ENCODE data around the gene PNPT1.

The PNPT1 gene

GRCh38 chr2:55611997-55612396, 81.6 kb downstream of the PNPT1 start:
- DNase-seq: no peak
- Histone ChIP-seq H3K4me3 (no peak overlapping the region), H3K36me3 (peaks cover 14 to 32% (median 22%) of the 10 kb centered on the region in 3 donors), H3K9me3 (no peaks in the 10 kb centered on the region), H3K4me1 (peaks cover 0 to 27% (median 8%) of the 10 kb centered on the region in 4 donors), H3K27me3 (no peaks in the 10 kb centered on the region), H3K27ac (no peak overlapping the region)
- no peak for TF ChIP-seq CTCF (IDR thresholded peaks at IDR 0.05)
- intact Hi-C loops (cut with DNase I; ENCODE audit: low total_unique reads): loop anchor here (10.0 kb wide), 1 partner anchor 87 kb away; no protein-coding TSS in a partner anchor

GRCh38 chr2:55610954-55611743, 82.5 kb downstream of the PNPT1 start:
- no peak for DNase-seq
- no peaks in the 10 kb centered on the region for H3K9me3 ChIP-seq
- intact Hi-C loops (cut with DNase I; ENCODE audit: low total_unique reads): loop anchor here (10.0 kb wide), 1 partner anchor 86 kb away; no protein-coding TSS in a partner anchor
- peaks cover 0 to 24% (median 8%) of the 10 kb centered on the region in 4 donors for H3K4me1 ChIP-seq
- H3K27ac ChIP-seq: no peak overlapping the region
- peaks cover 14 to 32% (median 22%) of the 10 kb centered on the region in 3 donors for H3K36me3 ChIP-seq
- no peaks in the 10 kb centered on the region for H3K27me3 ChIP-seq
- H3K4me3 ChIP-seq: no peak overlapping the region
- TF ChIP-seq CTCF (IDR thresholded peaks at IDR 0.05): no peak

GRCh38 chr2:55609938-55610578, 83.6 kb downstream of the PNPT1 start:
- Histone ChIP-seq H3K9me3 (no peaks in the 10 kb centered on the region), H3K27ac (no peak overlapping the region), H3K27me3 (no peaks in the 10 kb centered on the region), H3K4me1 (peaks cover 0 to 13% (median 4%) of the 10 kb centered on the region in 4 donors), H3K4me3 (no peak overlapping the region), H3K36me3 (peaks cover 12 to 32% (median 22%) of the 10 kb centered on the region in 3 donors)
- DNase-seq: no peak
- intact Hi-C loops (cut with DNase I; ENCODE audit: low total_unique reads): loop anchor here (10.0 kb wide), 1 partner anchor 85 kb away; no protein-coding TSS in a partner anchor
- no peak for TF ChIP-seq CTCF (IDR thresholded peaks at IDR 0.05)

- no peaks in the 10 kb centered on the region for H3K27me3 ChIP-seq
- no peak overlapping the region for H3K4me3 ChIP-seq
- H3K4me1 ChIP-seq: peaks cover 0 to 14% (median 3%) of the 10 kb centered on the region in 4 donors
- intact Hi-C loops (cut with DNase I; ENCODE audit: low total_unique reads): no loop called here
- no peaks in the 10 kb centered on the region for H3K9me3 ChIP-seq
- DNase-seq: no peak
- H3K36me3 ChIP-seq: peaks cover 4 to 24% (median 22%) of the 10 kb centered on the region in 3 donors
- TF ChIP-seq CTCF (IDR thresholded peaks at IDR 0.05): no peak
- no peak overlapping the region for H3K27ac ChIP-seq
Observed at GRCh38 chr2:55609193-55609794, 84.3 kb downstream of the PNPT1 start.

DNA sequence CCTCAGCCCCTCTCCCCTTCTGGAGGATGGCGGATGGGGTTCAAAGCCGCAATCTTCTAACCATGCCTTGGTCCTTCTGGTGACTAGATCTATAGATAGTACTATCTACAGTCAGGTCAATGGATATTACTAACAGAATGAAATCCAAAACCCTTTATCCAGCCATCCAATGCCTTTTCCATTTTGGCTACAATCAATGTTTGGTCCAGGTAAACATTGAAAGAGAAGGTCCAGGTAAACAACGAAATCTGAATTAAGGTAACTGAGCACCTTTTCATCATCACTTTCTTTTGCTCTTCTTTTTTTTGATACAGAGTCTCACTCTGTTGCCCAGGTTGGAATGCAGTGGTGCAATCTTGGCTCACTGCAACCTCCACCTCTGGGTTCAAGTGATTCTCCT, 85.9 kb downstream of the PNPT1 start:
- H3K9me3 ChIP-seq: no peaks in the 10 kb centered on the region
- DNase-seq: no peak
- peaks cover 0 to 24% (median 9%) of the 10 kb centered on the region in 4 donors for H3K4me1 ChIP-seq
- H3K4me3 ChIP-seq: no peak overlapping the region
- no peaks in the 10 kb centered on the region for H3K27me3 ChIP-seq
- no peak overlapping the region for H3K27ac ChIP-seq
- peaks cover 0 to 21% (median 20%) of the 10 kb centered on the region in 3 donors for H3K36me3 ChIP-seq
- intact Hi-C loops (cut with DNase I; ENCODE audit: low total_unique reads): no loop called here
- TF ChIP-seq CTCF (IDR thresholded peaks at IDR 0.05): no peak

Measured in tibial artery (tissue), 4 donors.